IMR-90 (cell line): ENCODE measurements around the gene AVPR1A. TPM values are rescaled to one million over a fixed set of nuclear protein-coding genes. Genes with fewer than 3 reads are reported as not detected.

Experiments
- ATAC-seq: fragments of 200-7000 bp; cut with Tn5 transposase; 2 replicates; pipeline ENCODE4 v1.9.1; 2020; ENCODE audit warnings: low read depth, mild to moderate bottlenecking, moderate library complexity
- BruUV-seq: library from RNA; stranded (reverse); fragments of 400-500 nt; replicated peaks from 2 replicates; lab custom pipeline; 2021; lab: Mats Ljungman, UMichigan
- CTCF ChIA-PET: fragments of 300-600 bp; formaldehyde crosslinking; extraction: SDS; loops from one replicate; lab custom pipeline; 2021; ENCODE audit warnings: antibody characterized with exemption; lab: Yijun Ruan, JAX
- POLR2A ChIA-PET: fragments of 300-600 bp; sonication (Branson Sonifier 250); formaldehyde crosslinking; loops from one replicate; lab custom pipeline; 2022; ENCODE audit warnings: antibody characterized with exemption; ENCODE audit not compliant: unreplicated experiment; lab: Charles Lee
- DNase-seq: peaks from one replicate; pipeline ENCODE4 v3.0.0; 2013
- H2AFZ ChIP-seq: replicated peaks from 2 replicates; pipeline ENCODE3; 2013; ENCODE audit warnings: low read length, mild to moderate bottlenecking; ENCODE audit not compliant: poor library complexity
- H2AK5ac ChIP-seq: 2 replicates; pipeline ENCODE4 v1.6.1; 2013; ENCODE audit warnings: low read depth, low read length, inconsistent platforms
- H2AK9ac ChIP-seq: replicated peaks from 2 replicates; pipeline ENCODE3; 2013; ENCODE audit warnings: mild to moderate bottlenecking, low read depth, low read length, moderate library complexity; ENCODE audit not compliant: poor library complexity
- H2BK120ac ChIP-seq: 2 replicates; pipeline ENCODE4 v1.6.1; 2013; ENCODE audit warnings: low read depth, low read length, inconsistent platforms
- H2BK15ac ChIP-seq: 3 replicates; pipeline ENCODE4 v1.6.1; 2013; ENCODE audit warnings: low read depth, low read length, inconsistent platforms
- H2BK20ac ChIP-seq: 2 replicates; pipeline ENCODE4 v1.6.1; 2013; ENCODE audit warnings: low read depth, mild to moderate bottlenecking, inconsistent platforms, low read length, moderate library complexity
- H2BK5ac ChIP-seq: 2 replicates; pipeline ENCODE4 v1.6.1; 2013; ENCODE audit warnings: mild to moderate bottlenecking, low read depth, low read length, inconsistent platforms; ENCODE audit not compliant: poor library complexity, severe bottlenecking
- H3K14ac ChIP-seq: replicated peaks from 2 replicates; pipeline ENCODE4 v1.6.1; 2013; ENCODE audit warnings: low read depth, low read length, inconsistent platforms
- H3K18ac ChIP-seq: 2 replicates; pipeline ENCODE4 v1.6.1; 2013; ENCODE audit warnings: low read depth, low read length, control low read depth
- H3K23ac ChIP-seq: 2 replicates; pipeline ENCODE4 v1.6.1; 2013; ENCODE audit warnings: low read depth, low read length, inconsistent platforms
- H3K27ac ChIP-seq: 2 replicates; pipeline ENCODE4 v1.5.1; 2013; ENCODE audit warnings: mild to moderate bottlenecking, control low read depth, low read length; ENCODE audit not compliant: insufficient read depth
- H3K27me3 ChIP-seq: 2 replicates; pipeline ENCODE4 v1.6.1; 2013; ENCODE audit warnings: low read length; ENCODE audit not compliant: control insufficient read depth, insufficient read depth
- H3K36me3 ChIP-seq: 2 replicates; pipeline ENCODE4 v1.6.1; 2013; ENCODE audit warnings: low read length, mixed read lengths; ENCODE audit not compliant: control insufficient read depth, insufficient read depth
- H3K4ac ChIP-seq: 2 replicates; pipeline ENCODE4 v1.6.1; 2013; ENCODE audit warnings: low read depth, low read length, inconsistent platforms
- H3K4me1 ChIP-seq: 2 replicates; pipeline ENCODE4 v1.6.1; 2013; ENCODE audit warnings: low read length, mixed read lengths; ENCODE audit not compliant: control insufficient read depth, insufficient read depth
- H3K4me2 ChIP-seq: 2 replicates; pipeline ENCODE4 v1.6.1; 2013; ENCODE audit warnings: low read depth, mild to moderate bottlenecking, control low read depth, low read length, moderate library complexity
- H3K4me3 ChIP-seq: 2 replicates; pipeline ENCODE4 v1.5.1; 2013; ENCODE audit warnings: low read depth, mild to moderate bottlenecking, control low read depth, low read length, moderate library complexity; ENCODE audit not compliant: insufficient read depth
- H3K56ac ChIP-seq: 2 replicates; pipeline ENCODE4 v1.6.1; 2013; ENCODE audit warnings: low read length, inconsistent platforms; ENCODE audit not compliant: insufficient read depth; ENCODE audit errors: extremely low read depth
- H3K79me1 ChIP-seq, 2 experiments: 2 replicates each; pipeline ENCODE4 v1.6.1; 2013; ENCODE audit warnings: low read length in 2 of 2, inconsistent platforms in 1 of 2, low read depth in 1 of 2
- H3K9ac ChIP-seq: 2 replicates; pipeline ENCODE4 v1.6.1; 2013; ENCODE audit warnings: low read depth, low read length, control low read depth
- H3K9me1 ChIP-seq: 2 replicates; pipeline ENCODE4 v1.6.1; 2013; ENCODE audit warnings: low read length, inconsistent platforms; ENCODE audit not compliant: insufficient read depth
- H3K9me3 ChIP-seq: 2 replicates; pipeline ENCODE4 v1.6.1; 2013; ENCODE audit warnings: low read length; ENCODE audit not compliant: control insufficient read depth, insufficient read depth
- H4K20me1 ChIP-seq: 2 replicates; pipeline ENCODE4 v1.6.1; 2013; ENCODE audit warnings: low read length, inconsistent platforms; ENCODE audit not compliant: insufficient read depth
- H4K5ac ChIP-seq: 2 replicates; pipeline ENCODE4 v1.6.1; 2013; ENCODE audit warnings: mild to moderate bottlenecking, low read depth, low read length, control low read depth
- H4K8ac ChIP-seq, 2 experiments: 2 replicates each; pipeline ENCODE4 v1.6.1; 2013; ENCODE audit warnings: low read depth in 2 of 2, low read length in 2 of 2, control low read depth in 1 of 2, inconsistent platforms in 1 of 2
- H4K91ac ChIP-seq: 2 replicates; pipeline ENCODE4 v1.6.1; 2013; ENCODE audit warnings: low read depth, low read length, inconsistent platforms; ENCODE audit not compliant: insufficient read depth
- BHLHE40 ChIP-seq: fragments of 150-350 bp; IDR thresholded peaks from 2 replicates; pipeline ENCODE4 v1.6.1; 2016; ENCODE audit warnings: mild to moderate bottlenecking, low read depth, low read length
- CEBPB ChIP-seq: IDR thresholded peaks from 2 replicates; pipeline ENCODE4 v1.6.1; 2012; ENCODE audit warnings: low read depth, low read length, improper control_type of control experiment
- CHD1 ChIP-seq: IDR thresholded peaks from 2 replicates; pipeline ENCODE4 v1.6.1; 2012; ENCODE audit warnings: low read depth, low read length, improper control_type of control experiment
- FOS ChIP-seq: fragments of 150-350 bp; IDR thresholded peaks from 2 replicates; pipeline ENCODE4 v1.6.1; 2016; ENCODE audit warnings: low read depth, low read length
- MAFK ChIP-seq: IDR thresholded peaks from 2 replicates; pipeline ENCODE4 v1.6.1; 2012; ENCODE audit warnings: low read depth, low read length, improper control_type of control experiment
- MAZ ChIP-seq: IDR thresholded peaks from 2 replicates; pipeline ENCODE4 v1.6.1; 2012; ENCODE audit warnings: low read depth, mild to moderate bottlenecking, low read length, improper control_type of control experiment, moderate library complexity, borderline replicate concordance
- MXI1 ChIP-seq: IDR thresholded peaks from 2 replicates; pipeline ENCODE4 v1.6.1; 2012; ENCODE audit warnings: low read depth, mild to moderate bottlenecking, low read length, moderate library complexity, borderline replicate concordance
- NFE2L2 ChIP-seq: fragments of 150-350 bp; IDR thresholded peaks from 2 replicates; pipeline ENCODE4 v1.6.1; 2016; ENCODE audit warnings: low read depth, mild to moderate bottlenecking, low read length
- POLR2A ChIP-seq: IDR thresholded peaks from 2 replicates; pipeline ENCODE4 v1.6.1; 2012; ENCODE audit warnings: mild to moderate bottlenecking, low read depth, low read length
- RAD21 ChIP-seq: IDR thresholded peaks from 2 replicates; pipeline ENCODE4 v1.6.1; 2012; ENCODE audit warnings: low read length, improper control_type of control experiment
- RCOR1 ChIP-seq: IDR thresholded peaks from 2 replicates; pipeline ENCODE4 v1.6.1; 2012; ENCODE audit warnings: mild to moderate bottlenecking, low read length, improper control_type of control experiment; ENCODE audit not compliant: insufficient replicate concordance
- RFX5 ChIP-seq: IDR thresholded peaks from 2 replicates; pipeline ENCODE4 v1.8.0; 2012; ENCODE audit warnings: low read depth, mild to moderate bottlenecking, low read length, moderate library complexity
- SMC3 ChIP-seq: fragments of 150-350 bp; IDR thresholded peaks from 2 replicates; pipeline ENCODE4 v1.6.1; 2016; ENCODE audit warnings: low read depth, mild to moderate bottlenecking, antibody characterized with exemption, low read length, moderate library complexity
- WGBS, 2 experiments: methylation state at CpG; one replicate each; pipeline versions ENCODE4 v1.1.5 to v1.1.7; 2013; ENCODE audit warnings: missing lambda C conversion rate in 2 of 2; ENCODE audit not compliant: insufficient read length in 1 of 2; ENCODE audit errors: extremely low coverage in 2 of 2; 5-methylcytosine and 5-hydroxymethylcytosine counted together
- dilution Hi-C: fragments of 300-500 bp; cut with HindIII; formaldehyde crosslinking; loops from one replicate; pipeline ENCODE4 v1.14.3; 2018; ENCODE audit warnings: low sequenced_read_pairs; ENCODE audit not compliant: unreplicated experiment
- in situ Hi-C: fragments of 300-500 bp; cut with MboI; formaldehyde crosslinking; loops from 3 replicates; pipeline ENCODE4 v1.14.3; 2019; ENCODE audit warnings: low sequenced_read_pairs, inconsistent platforms, mixed read lengths
- intact Hi-C: fragments of 100-400 bp; cut with micrococcal nuclease; formaldehyde crosslinking; loops from 2 replicates; pipeline ENCODE4 v1.10.0; 2022
- polyA plus RNA-seq, 3 experiments: library from polyadenylated mRNA; depleted of rRNA; stranded (reverse); fragments of >200 nt; gene quantifications; 2 replicates each; pipeline ENCODE4 v1.2.3, GENCODE V29; 2012; ENCODE audit warnings: low replicate concordance in 1 of 3
- total RNA-seq: library from RNA; depleted of rRNA; stranded (reverse); fragments of >200 nt; gene quantifications from 2 replicates; pipeline ENCODE4 v1.2.3, GENCODE V29; 2012
- TF ChIP-seq, protein P1 (sequence below): conservative IDR thresholded peaks from 2 replicates; pipeline ENCODE4 v1.5.1; 2012; ENCODE audit warnings: mild to moderate bottlenecking, low read depth, low read length, improper control_type of control experiment
- TF ChIP-seq, protein P2 (sequence below): fragments of 150-350 bp; IDR thresholded peaks from 2 replicates; pipeline ENCODE4 v1.6.1; 2016; ENCODE audit warnings: low read depth, mild to moderate bottlenecking, low read length, moderate library complexity, borderline replicate concordance
- TF ChIP-seq, protein P3 (sequence below): fragments of 150-350 bp; IDR thresholded peaks from 2 replicates; pipeline ENCODE4 v1.6.1; 2017; ENCODE audit warnings: mild to moderate bottlenecking, antibody characterized with exemption, low read length, low read depth

Gene AVPR1A
- total and polyA plus RNA-seq, 2 of the 4 experiments (the other 2 are of a cell fraction) = not detected

- no peak overlapping the region for H3K23ac ChIP-seq
- H3K18ac ChIP-seq = no peak overlapping the region
- intact Hi-C loops = no loop called here
- POLR2A ChIA-PET = no interaction called here
- no peaks in the 10 kb centered on the region for H4K20me1 ChIP-seq
- H4K8ac ChIP-seq = no peak overlapping the region
- H3K9me3 ChIP-seq = no peaks in the 10 kb centered on the region
- no peaks in the 10 kb centered on the region for H3K36me3 ChIP-seq
- no peak overlapping the region for H3K4me3 ChIP-seq
- no peak overlapping the region for H3K4ac ChIP-seq
- H3K9me1 ChIP-seq = no peaks in the 10 kb centered on the region
- 100% methylated on average over 1 of the region's 7 CpGs; no CpG with 5 or more reads in 1 of the 2 experiments for WGBS, 2 experiments
- in situ Hi-C loops = no loop called here
- no peaks in the 10 kb centered on the region; the same call in 1 of the 2 replicates for H3K27me3 ChIP-seq
- CTCF ChIA-PET = no interaction called here
- TF ChIP-seq, protein P1, sequence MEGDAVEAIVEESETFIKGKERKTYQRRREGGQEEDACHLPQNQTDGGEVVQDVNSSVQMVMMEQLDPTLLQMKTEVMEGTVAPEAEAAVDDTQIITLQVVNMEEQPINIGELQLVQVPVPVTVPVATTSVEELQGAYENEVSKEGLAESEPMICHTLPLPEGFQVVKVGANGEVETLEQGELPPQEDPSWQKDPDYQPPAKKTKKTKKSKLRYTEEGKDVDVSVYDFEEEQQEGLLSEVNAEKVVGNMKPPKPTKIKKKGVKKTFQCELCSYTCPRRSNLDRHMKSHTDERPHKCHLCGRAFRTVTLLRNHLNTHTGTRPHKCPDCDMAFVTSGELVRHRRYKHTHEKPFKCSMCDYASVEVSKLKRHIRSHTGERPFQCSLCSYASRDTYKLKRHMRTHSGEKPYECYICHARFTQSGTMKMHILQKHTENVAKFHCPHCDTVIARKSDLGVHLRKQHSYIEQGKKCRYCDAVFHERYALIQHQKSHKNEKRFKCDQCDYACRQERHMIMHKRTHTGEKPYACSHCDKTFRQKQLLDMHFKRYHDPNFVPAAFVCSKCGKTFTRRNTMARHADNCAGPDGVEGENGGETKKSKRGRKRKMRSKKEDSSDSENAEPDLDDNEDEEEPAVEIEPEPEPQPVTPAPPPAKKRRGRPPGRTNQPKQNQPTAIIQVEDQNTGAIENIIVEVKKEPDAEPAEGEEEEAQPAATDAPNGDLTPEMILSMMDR = no peak
- no peak for TF ChIP-seq RFX5
- TF ChIP-seq POLR2A = no peak
- TF ChIP-seq RAD21 = no peak
- TF ChIP-seq SMC3 = no peak
- no peak for TF ChIP-seq RCOR1
- TF ChIP-seq, protein P2, sequence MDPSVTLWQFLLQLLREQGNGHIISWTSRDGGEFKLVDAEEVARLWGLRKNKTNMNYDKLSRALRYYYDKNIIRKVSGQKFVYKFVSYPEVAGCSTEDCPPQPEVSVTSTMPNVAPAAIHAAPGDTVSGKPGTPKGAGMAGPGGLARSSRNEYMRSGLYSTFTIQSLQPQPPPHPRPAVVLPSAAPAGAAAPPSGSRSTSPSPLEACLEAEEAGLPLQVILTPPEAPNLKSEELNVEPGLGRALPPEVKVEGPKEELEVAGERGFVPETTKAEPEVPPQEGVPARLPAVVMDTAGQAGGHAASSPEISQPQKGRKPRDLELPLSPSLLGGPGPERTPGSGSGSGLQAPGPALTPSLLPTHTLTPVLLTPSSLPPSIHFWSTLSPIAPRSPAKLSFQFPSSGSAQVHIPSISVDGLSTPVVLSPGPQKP = no peak
- TF ChIP-seq, protein P3, sequence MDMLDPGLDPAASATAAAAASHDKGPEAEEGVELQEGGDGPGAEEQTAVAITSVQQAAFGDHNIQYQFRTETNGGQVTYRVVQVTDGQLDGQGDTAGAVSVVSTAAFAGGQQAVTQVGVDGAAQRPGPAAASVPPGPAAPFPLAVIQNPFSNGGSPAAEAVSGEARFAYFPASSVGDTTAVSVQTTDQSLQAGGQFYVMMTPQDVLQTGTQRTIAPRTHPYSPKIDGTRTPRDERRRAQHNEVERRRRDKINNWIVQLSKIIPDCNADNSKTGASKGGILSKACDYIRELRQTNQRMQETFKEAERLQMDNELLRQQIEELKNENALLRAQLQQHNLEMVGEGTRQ = no peak
- TF ChIP-seq FOS = no peak
- no peak for TF ChIP-seq MAZ
- TF ChIP-seq CEBPB = no peak
- TF ChIP-seq NFE2L2 = no peak
- no peak for TF ChIP-seq MXI1
- no peak for TF ChIP-seq BHLHE40
- TF ChIP-seq MAFK = no peak
- no peak for TF ChIP-seq CHD1
- H2AK5ac ChIP-seq = no peak overlapping the region
- H2AK9ac ChIP-seq = no peak overlapping the region
- H4K5ac ChIP-seq = no peak overlapping the region
- no peaks in the 10 kb centered on the region for H3K4me1 ChIP-seq
- H2BK5ac ChIP-seq = no peak overlapping the region
- ATAC-seq = no peak
- no peak overlapping the region for H2BK120ac ChIP-seq
- H3K9ac ChIP-seq = no peak overlapping the region
- no peak overlapping the region for H4K91ac ChIP-seq
- H3K79me1 ChIP-seq = no peaks in the 10 kb centered on the region
- H3K14ac ChIP-seq = no peak overlapping the region
- H2BK20ac ChIP-seq = no peak overlapping the region
- H3K56ac ChIP-seq = no peak overlapping the region
- no TSS peak for BruUV-seq
- H2BK15ac ChIP-seq = no peak overlapping the region
- no peak for DNase-seq
- no peak overlapping the region for H3K27ac ChIP-seq
- dilution Hi-C loops = no loop called here
- no peak overlapping the region for H2AFZ ChIP-seq
- H3K4me2 ChIP-seq = no peak overlapping the region
These were observed 55.5 kb downstream of the AVPR1A start for GRCh38 chr12:63095369-63095980.
